ENCODE measurements around the gene POLR1C.

DNA sequence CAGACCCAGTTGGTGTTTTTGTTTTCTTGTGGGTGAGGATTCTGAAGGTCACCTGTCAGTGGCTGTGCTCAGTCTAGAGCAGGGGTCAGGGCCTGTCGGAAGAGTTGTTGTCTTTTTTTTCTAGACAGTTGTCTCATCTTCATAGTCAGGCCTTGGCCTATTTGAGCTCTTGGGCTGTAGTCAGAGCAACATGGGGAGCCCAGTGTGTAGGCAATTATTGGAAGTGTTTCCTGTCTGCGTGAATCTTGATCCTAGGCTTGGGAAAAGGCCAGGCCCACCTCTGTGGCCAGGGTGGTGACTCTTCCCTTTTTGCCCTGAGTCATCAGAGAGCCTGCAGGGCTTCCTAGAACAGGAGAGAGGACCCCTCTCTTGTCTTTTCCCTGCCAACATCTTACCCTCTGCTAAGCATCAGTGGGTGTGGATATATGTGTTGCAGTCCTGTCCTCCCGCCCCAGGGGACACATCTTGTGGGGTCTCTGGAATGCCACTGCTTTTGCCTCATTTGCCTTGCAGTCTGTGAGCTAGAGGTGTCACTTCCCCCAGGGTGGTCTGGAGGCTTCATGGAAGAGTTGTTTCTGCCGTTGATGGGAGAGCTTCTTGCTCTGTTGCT is 28.1 kb upstream of the POLR1C start:
- TF ChIP-seq, protein P1, sequence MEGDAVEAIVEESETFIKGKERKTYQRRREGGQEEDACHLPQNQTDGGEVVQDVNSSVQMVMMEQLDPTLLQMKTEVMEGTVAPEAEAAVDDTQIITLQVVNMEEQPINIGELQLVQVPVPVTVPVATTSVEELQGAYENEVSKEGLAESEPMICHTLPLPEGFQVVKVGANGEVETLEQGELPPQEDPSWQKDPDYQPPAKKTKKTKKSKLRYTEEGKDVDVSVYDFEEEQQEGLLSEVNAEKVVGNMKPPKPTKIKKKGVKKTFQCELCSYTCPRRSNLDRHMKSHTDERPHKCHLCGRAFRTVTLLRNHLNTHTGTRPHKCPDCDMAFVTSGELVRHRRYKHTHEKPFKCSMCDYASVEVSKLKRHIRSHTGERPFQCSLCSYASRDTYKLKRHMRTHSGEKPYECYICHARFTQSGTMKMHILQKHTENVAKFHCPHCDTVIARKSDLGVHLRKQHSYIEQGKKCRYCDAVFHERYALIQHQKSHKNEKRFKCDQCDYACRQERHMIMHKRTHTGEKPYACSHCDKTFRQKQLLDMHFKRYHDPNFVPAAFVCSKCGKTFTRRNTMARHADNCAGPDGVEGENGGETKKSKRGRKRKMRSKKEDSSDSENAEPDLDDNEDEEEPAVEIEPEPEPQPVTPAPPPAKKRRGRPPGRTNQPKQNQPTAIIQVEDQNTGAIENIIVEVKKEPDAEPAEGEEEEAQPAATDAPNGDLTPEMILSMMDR (IDR thresholded peaks at IDR 0.05): no peak
- TF ChIP-seq POLR2A (IDR thresholded peaks at IDR 0.05): no peak

All from transverse colon (tissue), 3 donors.